Ishikawa (cell line): ENCODE results near the gene KIF16B.

Experiments used
- CEBPB ChIP-seq: IDR thresholded peaks from 2 replicates; pipeline ENCODE4 v1.6.1; 2012
- CREB1 ChIP-seq: IDR thresholded peaks from 2 replicates; pipeline ENCODE4 v1.6.1; 2012; ENCODE audit warnings: low read depth
- EGR1 ChIP-seq: IDR thresholded peaks from 2 replicates; pipeline ENCODE4 v1.6.1; 2012
- EP300 ChIP-seq: IDR thresholded peaks from 2 replicates; pipeline ENCODE4 v1.6.1; 2012; ENCODE audit warnings: borderline replicate concordance
- NFIC ChIP-seq: IDR thresholded peaks from 2 replicates; pipeline ENCODE4 v1.6.1; 2012
- RAD21 ChIP-seq: IDR thresholded peaks from 2 replicates; pipeline ENCODE4 v1.6.1; 2012; ENCODE audit warnings: low read depth
- TCF12 ChIP-seq: IDR thresholded peaks from 2 replicates; pipeline ENCODE4 v1.6.1; 2012; ENCODE audit warnings: low read depth
- YY1 ChIP-seq: IDR thresholded peaks from 2 replicates; pipeline ENCODE4 v1.6.1; 2012; ENCODE audit warnings: low read depth
- TF ChIP-seq, protein P1 (sequence below): IDR thresholded peaks from 2 replicates; pipeline ENCODE4 v1.6.1; 2012; ENCODE audit warnings: low read depth, mild to moderate bottlenecking
- TF ChIP-seq, protein P2 (sequence below): IDR thresholded peaks from 2 replicates; pipeline ENCODE4 v1.6.1; 2012

- TF ChIP-seq, protein P1, sequence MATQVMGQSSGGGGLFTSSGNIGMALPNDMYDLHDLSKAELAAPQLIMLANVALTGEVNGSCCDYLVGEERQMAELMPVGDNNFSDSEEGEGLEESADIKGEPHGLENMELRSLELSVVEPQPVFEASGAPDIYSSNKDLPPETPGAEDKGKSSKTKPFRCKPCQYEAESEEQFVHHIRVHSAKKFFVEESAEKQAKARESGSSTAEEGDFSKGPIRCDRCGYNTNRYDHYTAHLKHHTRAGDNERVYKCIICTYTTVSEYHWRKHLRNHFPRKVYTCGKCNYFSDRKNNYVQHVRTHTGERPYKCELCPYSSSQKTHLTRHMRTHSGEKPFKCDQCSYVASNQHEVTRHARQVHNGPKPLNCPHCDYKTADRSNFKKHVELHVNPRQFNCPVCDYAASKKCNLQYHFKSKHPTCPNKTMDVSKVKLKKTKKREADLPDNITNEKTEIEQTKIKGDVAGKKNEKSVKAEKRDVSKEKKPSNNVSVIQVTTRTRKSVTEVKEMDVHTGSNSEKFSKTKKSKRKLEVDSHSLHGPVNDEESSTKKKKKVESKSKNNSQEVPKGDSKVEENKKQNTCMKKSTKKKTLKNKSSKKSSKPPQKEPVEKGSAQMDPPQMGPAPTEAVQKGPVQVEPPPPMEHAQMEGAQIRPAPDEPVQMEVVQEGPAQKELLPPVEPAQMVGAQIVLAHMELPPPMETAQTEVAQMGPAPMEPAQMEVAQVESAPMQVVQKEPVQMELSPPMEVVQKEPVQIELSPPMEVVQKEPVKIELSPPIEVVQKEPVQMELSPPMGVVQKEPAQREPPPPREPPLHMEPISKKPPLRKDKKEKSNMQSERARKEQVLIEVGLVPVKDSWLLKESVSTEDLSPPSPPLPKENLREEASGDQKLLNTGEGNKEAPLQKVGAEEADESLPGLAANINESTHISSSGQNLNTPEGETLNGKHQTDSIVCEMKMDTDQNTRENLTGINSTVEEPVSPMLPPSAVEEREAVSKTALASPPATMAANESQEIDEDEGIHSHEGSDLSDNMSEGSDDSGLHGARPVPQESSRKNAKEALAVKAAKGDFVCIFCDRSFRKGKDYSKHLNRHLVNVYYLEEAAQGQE: no peak
- TF ChIP-seq CEBPB: no peak
- no peak for TF ChIP-seq RAD21
- TF ChIP-seq CREB1: no peak
- TF ChIP-seq YY1: no peak
- no peak for TF ChIP-seq EGR1
- no peak for TF ChIP-seq TCF12
- TF ChIP-seq EP300: no peak
- TF ChIP-seq, protein P2, sequence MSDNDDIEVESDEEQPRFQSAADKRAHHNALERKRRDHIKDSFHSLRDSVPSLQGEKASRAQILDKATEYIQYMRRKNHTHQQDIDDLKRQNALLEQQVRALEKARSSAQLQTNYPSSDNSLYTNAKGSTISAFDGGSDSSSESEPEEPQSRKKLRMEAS: no peak
- no peak for TF ChIP-seq NFIC
Measured at GRCh38 chr20:16500197-16500596, 73.1 kb downstream of the KIF16B start.
